HEK293T (cell line): ENCODE data around the gene MCTP2.

Source experiments
- CTCF ChIA-PET: fragments of 350-600 bp; formaldehyde crosslinking; extraction: SDS; loops from one replicate; lab custom pipeline; 2021; ENCODE audit warnings: antibody characterized with exemption, inconsistent platforms; lab: Yijun Ruan, JAX
- POLR2A ChIA-PET: fragments of 350-600 bp; formaldehyde crosslinking; extraction: SDS; loops from one replicate; lab custom pipeline; 2020; ENCODE audit warnings: antibody characterized with exemption, inconsistent platforms; lab: Yijun Ruan, JAX
- DNase-seq: peaks from one replicate; pipeline ENCODE4 v3.0.0; 2012; ENCODE audit warnings: mixed read lengths; ENCODE audit errors: extremely low spot score
- ARNT ChIP-seq: fragments of 450-650 bp; IDR thresholded peaks from 2 replicates; pipeline ENCODE4 v1.6.1; 2017; ENCODE audit warnings: mild to moderate bottlenecking
- BHLHE40 ChIP-seq: fragments of 450-650 bp; IDR thresholded peaks from 2 replicates; pipeline ENCODE4 v1.6.1; 2016; ENCODE audit warnings: mild to moderate bottlenecking, moderate library complexity, borderline replicate concordance
- CTBP1 ChIP-seq: fragments of 450-650 bp; IDR thresholded peaks from 2 replicates; pipeline ENCODE4 v1.6.1; 2016; ENCODE audit warnings: borderline replicate concordance
- ELF4 ChIP-seq: fragments of 450-650 bp; IDR thresholded peaks from 2 replicates; pipeline ENCODE4 v1.6.1; 2017; ENCODE audit warnings: antibody characterized with exemption
- FOXA1 ChIP-seq: fragments of 450-650 bp; IDR thresholded peaks from 2 replicates; pipeline ENCODE4 v1.6.1; 2016; ENCODE audit warnings: mild to moderate bottlenecking
- FOXK2 ChIP-seq: fragments of 450-650 bp; IDR thresholded peaks from 2 replicates; pipeline ENCODE4 v1.6.1; 2016; ENCODE audit warnings: mild to moderate bottlenecking
- FOXM1 ChIP-seq: fragments of 450-650 bp; IDR thresholded peaks from 2 replicates; pipeline ENCODE4 v1.6.1; 2017; ENCODE audit warnings: mild to moderate bottlenecking, borderline replicate concordance
- HDGF ChIP-seq: fragments of 450-650 bp; IDR thresholded peaks from 2 replicates; pipeline ENCODE4 v1.6.1; 2017; ENCODE audit warnings: antibody characterized with exemption, borderline replicate concordance
- L3MBTL2 ChIP-seq: fragments of 450-650 bp; conservative IDR thresholded peaks from 2 replicates; pipeline ENCODE4 v1.6.1; 2016; ENCODE audit warnings: mild to moderate bottlenecking
- LEF1 ChIP-seq: fragments of 450-650 bp; IDR thresholded peaks from 2 replicates; pipeline ENCODE4 v1.6.1; 2017; ENCODE audit warnings: mild to moderate bottlenecking, borderline replicate concordance
- NFRKB ChIP-seq: fragments of 450-650 bp; IDR thresholded peaks from 2 replicates; pipeline ENCODE4 v1.6.1; 2016; ENCODE audit warnings: mild to moderate bottlenecking, moderate library complexity
- SP1 ChIP-seq: fragments of 450-650 bp; IDR thresholded peaks from 2 replicates; pipeline ENCODE4 v1.6.1; 2017
- SUZ12 ChIP-seq: fragments of 450-650 bp; IDR thresholded peaks from 2 replicates; pipeline ENCODE4 v1.6.1; 2016; ENCODE audit warnings: mild to moderate bottlenecking
- TARDBP ChIP-seq: fragments of 450-650 bp; IDR thresholded peaks from 2 replicates; pipeline ENCODE4 v1.6.1; 2016
- ZNF384 ChIP-seq: fragments of 450-650 bp; IDR thresholded peaks from 2 replicates; pipeline ENCODE4 v1.6.1; 2016
- TF ChIP-seq, protein P1 (sequence below): fragments of 450-650 bp; IDR thresholded peaks from 2 replicates; pipeline ENCODE4 v1.6.1; 2016

The MCTP2 gene

DNA sequence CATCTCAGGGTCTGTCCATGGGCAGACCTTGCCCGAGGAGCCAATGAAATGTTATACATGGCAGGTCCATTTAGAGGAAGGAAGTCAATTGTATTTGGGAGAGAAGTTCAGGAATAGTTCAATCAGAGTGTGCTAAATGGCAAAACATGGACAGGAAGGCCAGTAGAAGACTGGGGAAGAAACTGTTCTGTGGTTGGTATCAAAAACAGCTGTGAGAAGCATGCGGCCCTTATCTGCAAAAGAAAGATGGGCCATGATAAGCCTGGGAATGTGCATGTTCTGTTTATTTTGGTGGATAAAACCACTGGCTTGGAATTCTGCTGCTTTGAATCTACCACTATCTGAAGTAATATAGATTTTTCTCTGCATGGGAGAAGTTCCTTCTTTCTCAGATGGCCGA lies 100.4 kb downstream of the MCTP2 start:
- no peak for DNase-seq
- POLR2A ChIA-PET, result no interaction called here
- CTCF ChIA-PET, result interaction anchor here (1.2 kb wide), 1 partner anchor 8 kb away, joined by 4 read pairs; no protein-coding TSS in a partner anchor
- TF ChIP-seq ZNF384 (no peak), L3MBTL2 (no peak), CTBP1 (no peak), FOXA1 (no peak)

DNA sequence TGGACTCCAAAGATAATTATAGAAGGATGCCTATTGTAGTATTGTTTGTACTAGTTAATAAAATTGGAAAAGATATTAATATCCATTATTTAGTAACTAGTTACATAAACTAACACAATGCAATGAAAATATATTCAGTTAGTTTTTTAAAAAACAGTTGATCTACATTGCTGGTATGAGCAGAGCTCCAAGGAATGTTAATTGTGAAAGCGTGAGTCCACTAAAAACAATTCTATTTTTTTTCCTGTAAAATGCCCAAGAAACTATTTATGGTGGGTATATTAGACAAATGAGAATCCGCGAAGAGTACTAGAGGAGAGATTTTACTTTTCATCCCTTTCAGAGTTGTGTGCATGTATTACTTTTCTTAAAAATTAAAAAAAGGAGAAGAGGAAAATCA lies 104.3 kb downstream of the MCTP2 start:
- CTCF ChIA-PET, result no interaction called here
- POLR2A ChIA-PET, result no interaction called here
- DNase-seq, result no peak
- TF ChIP-seq ARNT (no peak), HDGF (no peak), SP1 (no peak), FOXM1 (no peak), ZNF384 (no peak), TARDBP (no peak), LEF1 (no peak), FOXA1 (no peak), ELF4 (no peak), BHLHE40 (no peak), CTBP1 (no peak), NFRKB (no peak), FOXK2 (no peak)
- TF ChIP-seq, protein P1, sequence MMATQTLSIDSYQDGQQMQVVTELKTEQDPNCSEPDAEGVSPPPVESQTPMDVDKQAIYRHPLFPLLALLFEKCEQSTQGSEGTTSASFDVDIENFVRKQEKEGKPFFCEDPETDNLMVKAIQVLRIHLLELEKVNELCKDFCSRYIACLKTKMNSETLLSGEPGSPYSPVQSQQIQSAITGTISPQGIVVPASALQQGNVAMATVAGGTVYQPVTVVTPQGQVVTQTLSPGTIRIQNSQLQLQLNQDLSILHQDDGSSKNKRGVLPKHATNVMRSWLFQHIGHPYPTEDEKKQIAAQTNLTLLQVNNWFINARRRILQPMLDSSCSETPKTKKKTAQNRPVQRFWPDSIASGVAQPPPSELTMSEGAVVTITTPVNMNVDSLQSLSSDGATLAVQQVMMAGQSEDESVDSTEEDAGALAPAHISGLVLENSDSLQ, result no peak

DNA sequence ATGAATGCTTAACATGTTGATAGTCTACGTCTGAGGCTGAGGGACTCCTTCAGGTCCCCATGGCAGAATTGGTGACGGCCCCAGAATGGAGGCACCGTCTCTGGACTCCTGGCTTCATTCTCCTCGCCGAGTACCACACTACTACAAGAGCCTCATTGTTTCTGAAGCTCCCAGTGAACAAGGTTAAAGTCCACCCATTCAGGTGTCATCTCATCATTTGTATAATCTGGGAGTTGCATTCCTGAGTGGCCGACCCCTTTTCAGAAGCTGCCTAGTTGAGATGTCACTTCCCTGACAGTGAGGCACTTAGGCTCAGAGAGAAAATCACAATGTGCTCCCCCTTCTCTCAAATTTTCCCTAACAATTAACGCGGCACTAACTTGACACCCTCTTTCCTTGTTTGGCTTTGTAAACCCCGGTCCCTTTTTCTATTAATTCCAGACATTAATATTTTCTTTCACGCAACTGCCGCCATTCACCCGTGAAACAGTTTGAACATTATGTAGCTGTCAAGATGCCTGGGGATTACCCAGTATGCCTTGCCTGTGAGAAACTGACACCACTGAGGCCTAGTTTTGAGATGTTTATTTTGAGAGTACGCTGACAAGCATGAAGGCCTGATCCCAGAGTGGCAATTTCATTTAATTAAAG lies 105.6 kb downstream of the MCTP2 start:
- CTCF ChIA-PET, result no interaction called here
- TF ChIP-seq TARDBP (no peak), LEF1 (no peak), ARNT (no peak), SP1 (no peak), FOXM1 (no peak)
- TF ChIP-seq, protein P1, result no peak
- no peak for DNase-seq
- POLR2A ChIA-PET, result no interaction called here

DNA sequence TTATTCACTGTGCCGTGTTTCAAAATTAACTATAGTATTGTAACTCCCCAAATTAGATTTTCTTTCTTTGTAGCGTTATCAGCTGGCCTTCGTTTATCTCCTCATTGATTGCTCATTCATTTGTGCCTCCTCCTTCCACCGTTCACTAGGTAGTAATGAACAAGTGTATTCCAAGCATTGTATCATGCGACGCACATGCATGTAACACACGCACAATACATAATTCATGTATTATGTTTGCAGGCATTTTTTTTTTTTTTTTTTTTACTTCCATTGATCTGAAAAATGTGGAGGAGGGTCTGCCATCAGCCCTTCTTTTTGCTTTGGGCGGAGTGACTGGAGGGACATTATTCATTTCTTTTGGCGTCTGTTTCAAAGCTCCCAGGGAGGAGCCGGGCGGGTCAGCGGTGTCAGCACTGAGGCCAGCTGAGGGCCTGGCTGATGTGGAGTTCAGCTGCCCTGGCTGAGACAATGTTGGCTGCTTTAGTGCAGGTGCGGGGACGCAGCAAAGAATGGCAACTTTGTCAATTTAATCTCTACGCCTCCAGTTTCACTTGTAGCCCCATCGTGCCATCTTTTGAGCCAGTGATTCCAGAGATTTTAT lies 107.0 kb downstream of the MCTP2 start:
- DNase-seq, result no peak
- POLR2A ChIA-PET, result no interaction called here
- TF ChIP-seq L3MBTL2 (no peak), LEF1 (no peak), SUZ12 (no peak), HDGF (no peak), CTBP1 (no peak), ARNT (no peak), ELF4 (no peak), FOXK2 (no peak), FOXA1 (no peak), FOXM1 (no peak), TARDBP (no peak), BHLHE40 (no peak), ZNF384 (no peak)
- TF ChIP-seq, protein P1, result no peak
- CTCF ChIA-PET, result no interaction called here

DNA sequence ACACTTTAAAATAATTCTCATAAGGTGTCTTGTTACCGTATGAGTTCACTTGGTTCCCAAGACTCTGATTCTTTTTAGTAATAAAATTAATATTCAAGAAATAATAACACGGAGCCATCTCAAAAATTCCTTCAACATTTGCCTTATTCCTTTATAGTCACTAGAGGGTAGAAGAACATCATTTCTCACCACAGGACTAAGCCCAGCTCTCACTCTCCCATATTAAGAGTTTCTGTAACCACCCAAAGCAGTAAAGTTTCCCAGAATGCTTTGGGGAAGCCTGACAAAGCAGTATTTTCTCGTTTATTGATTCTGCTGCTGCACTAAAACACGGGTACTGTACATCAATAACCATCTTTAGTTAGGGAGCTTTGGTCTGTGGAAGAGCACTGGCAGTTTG lies 114.9 kb downstream of the MCTP2 start:
- TF ChIP-seq SP1 (no peak), NFRKB (no peak), LEF1 (no peak), ARNT (no peak), L3MBTL2 (no peak), FOXK2 (no peak), FOXM1 (no peak), BHLHE40 (no peak), ELF4 (no peak), HDGF (no peak), CTBP1 (no peak), FOXA1 (no peak), ZNF384 (no peak), TARDBP (no peak), SUZ12 (no peak)
- TF ChIP-seq, protein P1, result no peak
- POLR2A ChIA-PET, result no interaction called here
- CTCF ChIA-PET, result interaction anchor here (0.6 kb wide), 1 partner anchor 26 kb away, joined by 3 read pairs; no protein-coding TSS in a partner anchor
- DNase-seq, result no peak

DNA sequence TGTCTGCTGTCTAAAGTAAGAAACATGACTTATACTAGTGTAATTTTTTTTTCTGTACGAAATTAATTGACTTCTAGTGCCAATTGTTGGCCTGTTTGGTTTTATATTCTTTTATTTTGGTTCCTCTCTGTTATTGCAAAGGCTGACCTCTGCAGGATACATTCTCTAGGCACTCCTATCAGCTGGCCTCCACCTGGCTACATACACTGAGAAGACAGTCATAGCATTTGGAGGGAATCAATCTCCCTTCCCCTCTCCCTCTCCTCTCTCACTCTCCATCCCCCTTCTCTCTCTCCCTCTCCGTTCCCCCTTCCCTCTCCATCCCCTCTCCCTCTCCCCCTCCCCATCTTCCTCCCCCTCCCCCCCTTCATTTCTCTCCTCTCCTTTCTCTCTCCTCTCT lies 116.7 kb downstream of the MCTP2 start:
- DNase-seq, result no peak
- POLR2A ChIA-PET, result no interaction called here
- TF ChIP-seq FOXK2 (no peak), FOXA1 (no peak), ZNF384 (no peak), HDGF (no peak), CTBP1 (no peak), TARDBP (no peak), SP1 (no peak), NFRKB (no peak), LEF1 (no peak), SUZ12 (no peak), ELF4 (no peak), ARNT (no peak), L3MBTL2 (no peak), BHLHE40 (no peak), FOXM1 (no peak)
- TF ChIP-seq, protein P1, result no peak
- CTCF ChIA-PET, result no interaction called here
